Urinary bladder (tissue), 4 donors: ENCODE measurements around the gene MAPK8IP3. TPM values are rescaled to one million over a fixed set of nuclear protein-coding genes. Genes with fewer than 3 reads are reported as not detected.
"Not testable (repeated sequence)": the region's sequence is repeated elsewhere in the genome, so short reads cannot be mapped to it uniquely, and the experiment has no call there.

Experiments used
- DNase-seq: peaks from one replicate; pipeline ENCODE4 v3.0.0-alpha.2; 2015; ENCODE audit errors: extremely low spot score
- H3K27ac ChIP-seq: one replicate; pipeline ENCODE4 v1.5.1; 2013; ENCODE audit warnings: low read depth, mild to moderate bottlenecking, moderate library complexity
- H3K36me3 ChIP-seq: one replicate; pipeline ENCODE4 v1.6.1; 2013; ENCODE audit warnings: mild to moderate bottlenecking, moderate library complexity; ENCODE audit not compliant: insufficient read depth
- H3K4me1 ChIP-seq: one replicate; pipeline ENCODE4 v1.6.1; 2013; ENCODE audit warnings: mild to moderate bottlenecking, moderate library complexity; ENCODE audit not compliant: insufficient read depth
- H3K4me3 ChIP-seq: one replicate; pipeline ENCODE4 v1.5.1; 2013; ENCODE audit warnings: low read depth, low read length
- WGBS: extraction: QIAGEN DNeasy Blood & Tissue Kit; methylation state at CpG from one replicate; pipeline ENCODE4 v1.1.7; 2013; 5-methylcytosine and 5-hydroxymethylcytosine counted together
- polyA plus RNA-seq: library from polyadenylated mRNA; stranded (reverse); fragments of 200-250 nt; gene quantifications from one replicate; pipeline ENCODE4 v1.2.3, GENCODE V29; 2013
- total RNA-seq: library from RNA; depleted of rRNA; stranded (reverse); fragments of >200 nt; gene quantifications from one replicate; pipeline ENCODE4 v1.2.3, GENCODE V29; 2014
- donor health status: healthy with polysubstance abuse.
- donor health status: healthy.

The MAPK8IP3 gene
- total and polyA plus RNA-seq, 2 donors, result 36.8 to 47.0 TPM

DNA sequence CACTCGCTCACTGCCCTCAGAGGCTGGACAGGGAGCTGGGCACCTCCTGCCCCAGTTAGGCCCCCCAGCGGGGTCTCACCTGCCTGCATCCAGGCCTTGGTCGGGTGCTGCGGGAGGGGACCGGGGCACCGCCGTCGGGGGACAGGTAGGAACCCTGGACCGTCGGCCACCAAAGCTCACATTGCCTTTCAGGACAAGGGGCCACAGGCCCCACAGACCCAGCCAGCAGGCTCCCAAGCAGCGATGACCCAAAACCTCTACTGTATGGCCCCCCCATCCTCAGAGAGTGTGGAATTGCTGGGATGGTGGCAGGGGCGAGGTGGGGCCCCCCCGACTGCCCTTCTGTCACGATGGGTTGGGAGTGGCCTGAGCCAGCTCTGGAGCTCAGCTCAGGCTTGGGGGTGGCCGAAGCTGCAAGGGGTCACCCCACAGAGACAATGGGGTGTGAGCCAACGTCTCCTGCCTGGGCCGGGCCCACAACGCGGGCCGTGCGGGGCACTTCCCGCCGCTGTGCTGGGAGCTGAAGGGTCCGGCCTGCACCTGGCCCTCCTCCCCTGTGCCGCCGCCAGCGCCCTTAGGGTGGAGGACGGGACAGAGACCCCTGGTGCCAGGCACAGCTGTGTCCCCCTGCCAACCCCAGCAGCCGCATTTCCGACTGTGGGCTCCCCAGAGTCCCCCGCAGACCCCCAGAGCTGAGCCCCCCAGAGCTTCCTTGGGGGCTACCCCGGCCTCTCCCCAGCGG is 87.0 kb downstream of the MAPK8IP3 start:
- DNase-seq, result no peak
- Histone ChIP-seq H3K27ac (no peak overlapping the region), H3K36me3 (peaks cover 2% of the 10 kb centered on the region), H3K4me3 (no peak overlapping the region), H3K4me1 (no peaks in the 10 kb centered on the region)
- whole genome bisulfite sequencing, result 86% methylated on average over 33 of the region's 33 CpGs

DNA sequence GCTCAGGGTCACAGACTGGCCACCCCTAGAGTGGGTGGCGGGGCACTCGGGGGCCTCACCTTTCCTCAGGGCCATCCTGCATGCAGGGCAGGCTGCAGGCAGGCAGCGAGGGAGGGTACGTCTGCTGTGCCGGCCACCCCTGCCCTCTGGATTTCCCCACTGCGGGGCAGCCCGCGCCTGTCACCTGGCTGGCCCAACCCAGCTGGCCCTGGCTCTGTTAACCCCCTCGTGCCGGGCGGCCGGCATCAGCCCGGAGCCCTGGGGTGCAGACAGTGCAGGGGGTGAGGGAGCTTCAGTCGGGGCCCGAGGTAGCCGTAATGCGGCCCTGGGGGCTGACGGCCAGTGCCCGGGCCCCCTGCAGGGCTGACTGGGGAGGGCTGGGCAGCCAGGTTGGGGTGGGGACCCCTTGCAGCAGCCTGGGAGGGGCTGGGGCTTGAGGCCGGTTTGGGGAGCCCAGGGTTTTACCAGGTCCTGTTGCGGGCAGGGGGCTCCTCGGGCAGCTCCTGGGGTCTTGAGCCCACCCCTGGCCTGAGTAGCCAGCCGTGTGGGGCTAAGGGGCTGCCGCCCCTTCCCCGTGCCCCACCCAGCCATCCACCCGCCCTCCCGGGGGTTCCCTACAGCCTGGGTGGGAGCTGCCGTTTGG is 87.7 kb downstream of the MAPK8IP3 start, which contains the start of gene IGFALS:
Gene IGFALS, minus strand, starts transcription at position 128 of the 643 bp plus-strand sequence. Its CDS starts 53 bp downstream, at position 75.
- no peak within 1 kb of the TSS for H3K4me3 ChIP-seq
- WGBS, result 56% methylated on average over 28 of the region's 28 CpGs

DNA sequence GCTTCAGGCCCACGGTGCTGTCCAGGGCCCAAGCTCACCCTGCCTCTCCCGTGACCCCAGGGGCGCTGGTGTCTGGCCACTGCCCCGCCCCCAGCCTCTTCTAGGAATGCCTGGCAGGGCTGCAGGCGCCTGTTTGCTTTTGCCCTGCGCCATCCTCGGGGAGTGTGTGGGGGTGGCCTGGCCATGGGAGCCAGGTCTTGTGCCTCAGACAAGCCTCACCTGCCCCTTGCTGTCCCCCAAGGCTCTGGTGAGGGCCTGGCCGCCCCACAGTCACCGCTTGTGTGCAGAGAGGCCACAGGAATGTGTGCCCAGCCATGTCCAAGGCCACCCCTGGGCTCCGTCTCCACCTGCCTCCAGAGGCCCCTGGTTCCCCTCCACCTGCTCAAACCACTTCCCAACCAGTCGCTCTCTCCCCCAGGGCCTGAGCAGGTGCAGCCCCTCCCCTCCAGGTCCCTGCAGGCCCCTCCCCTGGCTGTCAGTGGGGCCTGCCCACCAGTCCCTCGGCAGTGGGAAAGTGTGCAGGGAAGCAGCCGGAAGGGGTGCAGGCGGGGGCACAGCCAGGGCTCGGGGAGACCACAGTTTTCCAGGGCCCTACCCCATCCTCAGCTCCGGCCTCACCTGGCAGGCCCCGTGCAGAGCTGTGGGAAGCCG is 88.4 kb downstream of the MAPK8IP3 start:
- 63% methylated on average over 18 of the region's 18 CpGs for WGBS
- no peak for DNase-seq

More for the DNA sequence above, 87.7 kb downstream of the MAPK8IP3 start, which contains the start of gene IGFALS:
- peaks cover 2% of the 10 kb centered on the region for H3K36me3 ChIP-seq
- no peak within 1 kb of the TSS for H3K27ac ChIP-seq
- no peaks in the 10 kb centered on the region for H3K4me1 ChIP-seq
- DNase-seq, result no peak

DNA sequence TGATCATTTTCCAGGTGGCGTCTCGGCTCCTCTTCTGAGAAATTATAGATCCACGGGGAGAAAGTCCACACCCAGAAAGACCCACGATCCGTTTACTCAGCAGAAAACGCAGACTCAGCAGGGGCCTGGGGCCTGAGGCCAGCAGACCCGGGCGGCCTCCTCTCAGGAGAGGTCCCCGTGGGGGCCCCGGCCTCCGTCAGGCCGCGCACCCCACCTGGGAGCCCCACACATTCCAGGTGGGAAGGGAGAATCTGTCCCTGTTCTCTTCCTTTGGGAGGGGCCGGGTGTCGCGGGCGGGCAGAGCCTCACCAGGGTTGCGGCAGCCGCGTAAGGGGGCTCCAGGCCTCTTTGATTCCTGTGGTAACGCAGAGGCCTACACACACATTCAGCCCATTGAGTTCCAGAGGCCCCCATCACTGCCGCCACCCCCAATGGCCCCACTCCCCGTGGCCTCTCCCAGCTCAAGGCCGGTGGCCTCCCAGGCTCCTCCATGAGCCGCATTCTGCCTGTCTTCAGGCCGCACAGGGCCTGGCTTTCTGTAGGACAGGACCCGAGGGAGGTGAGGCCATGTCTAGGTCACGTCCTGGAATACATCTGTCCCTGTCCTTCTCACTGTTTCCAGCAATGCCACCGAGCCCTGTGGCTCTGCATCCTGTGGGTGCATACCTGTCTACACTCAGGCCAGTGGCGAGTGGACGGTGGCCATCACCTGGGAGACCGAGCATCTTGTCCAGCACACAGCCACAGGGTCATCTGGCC is 89.1 kb downstream of the MAPK8IP3 start:
- peaks cover 2% of the 10 kb centered on the region for H3K36me3 ChIP-seq
- H3K27ac ChIP-seq, result no peak overlapping the region
- no peaks in the 10 kb centered on the region for H3K4me1 ChIP-seq
- 81% methylated on average over 32 of the region's 32 CpGs for WGBS
- DNase-seq, result no peak
- no peak overlapping the region for H3K4me3 ChIP-seq

More for the DNA sequence above, 88.4 kb downstream of the MAPK8IP3 start:
- H3K4me3 ChIP-seq, result no peak overlapping the region
- peaks cover 2% of the 10 kb centered on the region for H3K36me3 ChIP-seq
- no peaks in the 10 kb centered on the region for H3K4me1 ChIP-seq
- H3K27ac ChIP-seq, result no peak overlapping the region

DNA sequence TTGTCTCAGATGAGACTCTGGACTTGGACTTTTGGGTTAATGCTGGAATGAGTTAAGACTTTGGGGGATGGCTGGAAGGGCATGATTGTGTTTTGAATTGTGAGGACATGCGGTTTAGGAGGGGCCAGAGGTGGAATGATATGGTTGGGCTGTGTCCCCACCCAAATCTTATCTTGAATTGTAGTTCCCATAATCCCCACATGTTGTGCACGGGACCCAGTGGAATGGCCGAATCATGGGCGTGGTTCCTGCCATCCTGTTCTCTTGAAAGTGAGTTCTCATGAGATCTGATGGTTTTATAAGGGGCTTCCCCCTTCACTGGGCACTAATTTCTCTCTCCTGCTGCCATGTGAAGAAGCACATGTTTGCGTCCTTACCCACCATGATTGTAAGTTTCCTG is 93.3 kb downstream of the MAPK8IP3 start:
- WGBS, result 81% methylated on average over 5 of the region's 5 CpGs
- not testable (repeated sequence) for H3K4me1 ChIP-seq, H3K27ac ChIP-seq, H3K4me3 ChIP-seq, H3K36me3 ChIP-seq, DNase-seq

DNA sequence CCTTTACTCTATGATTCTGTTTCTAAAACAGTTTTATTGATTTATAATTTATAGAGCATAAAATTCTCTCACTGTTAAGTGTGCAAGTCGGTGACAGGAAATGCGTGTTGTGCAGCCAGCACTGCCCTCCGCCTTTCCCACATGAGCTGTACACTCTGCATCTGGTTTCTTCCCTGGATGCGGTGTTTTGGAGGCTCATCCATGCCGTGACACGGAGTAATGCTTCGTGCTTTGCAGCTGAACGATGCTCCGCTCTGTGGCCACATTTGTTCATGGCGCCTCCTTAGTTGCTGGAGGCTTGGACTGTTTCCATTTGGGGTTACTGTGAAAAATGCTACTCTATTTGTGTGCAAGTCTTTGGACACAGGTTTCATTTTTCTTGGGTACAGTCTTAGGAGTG is 94.7 kb downstream of the MAPK8IP3 start:
- 64% methylated on average over 10 of the region's 10 CpGs for WGBS
- Histone ChIP-seq H3K4me1 (no peaks in the 10 kb centered on the region), H3K36me3 (no peaks in the 10 kb centered on the region), H3K4me3 (no peak overlapping the region), H3K27ac (no peak overlapping the region)
- no peak for DNase-seq

DNA sequence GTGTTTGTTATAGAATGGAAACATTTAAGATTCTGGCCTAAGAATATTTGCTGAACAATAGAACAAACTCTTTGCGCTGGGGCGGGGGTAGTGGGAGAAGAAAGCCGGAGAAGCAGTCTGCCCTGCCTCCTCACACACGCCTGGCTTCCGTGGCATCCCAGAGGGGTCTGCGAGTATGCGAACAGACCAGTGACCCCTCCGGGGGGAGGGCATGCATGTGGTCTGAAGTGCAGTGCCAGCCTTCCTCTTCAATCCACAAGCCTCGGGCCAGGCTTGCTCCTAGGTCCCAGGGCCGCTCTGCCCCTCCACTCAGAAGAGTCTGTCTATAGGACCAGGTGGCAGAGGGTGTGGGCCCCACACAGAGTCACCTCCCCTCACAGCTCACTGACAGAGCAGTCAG is 101.6 kb downstream of the MAPK8IP3 start:
- no peak for DNase-seq
- no peaks in the 10 kb centered on the region for H3K4me1 ChIP-seq
- no peaks in the 10 kb centered on the region for H3K36me3 ChIP-seq
- 87% methylated on average over 10 of the region's 10 CpGs for WGBS
- no peak overlapping the region for H3K4me3 ChIP-seq
- no peak overlapping the region for H3K27ac ChIP-seq

DNA sequence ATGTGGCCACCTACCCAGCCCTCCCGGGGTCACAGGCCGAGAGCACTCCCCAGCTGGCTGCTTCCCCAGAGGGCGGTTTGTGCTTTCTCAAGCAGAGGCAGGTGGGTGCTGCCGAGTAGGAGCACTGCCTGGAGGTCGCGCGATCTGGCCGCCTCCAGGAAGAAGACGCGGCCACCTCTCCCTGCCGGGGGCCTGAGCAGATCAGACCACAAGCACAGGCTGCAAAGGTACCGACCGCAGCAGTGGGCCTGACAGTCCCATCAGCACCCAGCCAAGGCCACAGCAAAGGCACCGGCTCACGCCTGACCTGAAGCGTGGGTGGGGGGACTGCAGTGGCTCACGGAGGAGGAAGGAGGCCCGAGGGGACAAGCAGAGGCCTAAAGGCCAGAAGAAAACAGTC is 102.7 kb downstream of the MAPK8IP3 start:
- DNase-seq, result no peak
- no peak overlapping the region for H3K27ac ChIP-seq
- no peak overlapping the region for H3K4me3 ChIP-seq
- H3K36me3 ChIP-seq, result no peaks in the 10 kb centered on the region
- WGBS, result 80% methylated on average over 18 of the region's 18 CpGs
- H3K4me1 ChIP-seq, result no peaks in the 10 kb centered on the region

DNA sequence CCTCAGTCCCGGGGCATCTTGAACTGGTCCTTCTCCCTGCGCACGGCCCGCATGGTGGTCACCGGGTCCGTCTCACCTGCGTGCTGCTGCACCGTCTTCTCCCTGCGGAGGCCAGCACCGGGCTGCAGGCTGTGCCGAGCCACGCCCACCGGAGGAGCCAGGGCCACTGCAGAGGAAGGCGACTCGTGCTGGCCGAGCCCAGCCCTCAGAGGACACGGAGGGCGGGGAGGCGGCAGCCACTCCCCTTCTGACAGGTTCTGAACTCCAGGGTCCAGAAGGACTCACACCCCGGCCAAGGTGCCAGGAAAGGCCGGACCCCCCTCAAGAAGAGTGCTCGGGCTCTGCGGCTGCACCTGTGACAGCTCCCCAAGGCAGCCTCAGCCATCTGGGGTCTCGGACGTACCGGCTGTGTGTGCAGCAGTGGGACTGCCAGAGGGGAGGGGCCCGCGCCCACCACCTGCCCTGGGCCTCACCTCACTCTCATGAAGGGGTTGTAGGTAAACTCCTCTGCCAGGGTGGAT is 103.3 kb downstream of the MAPK8IP3 start:
- Histone ChIP-seq H3K27ac (no peak overlapping the region), H3K36me3 (no peaks in the 10 kb centered on the region), H3K4me3 (no peak overlapping the region), H3K4me1 (no peaks in the 10 kb centered on the region)
- 68% methylated on average over 28 of the region's 28 CpGs for WGBS
- no peak for DNase-seq

DNA sequence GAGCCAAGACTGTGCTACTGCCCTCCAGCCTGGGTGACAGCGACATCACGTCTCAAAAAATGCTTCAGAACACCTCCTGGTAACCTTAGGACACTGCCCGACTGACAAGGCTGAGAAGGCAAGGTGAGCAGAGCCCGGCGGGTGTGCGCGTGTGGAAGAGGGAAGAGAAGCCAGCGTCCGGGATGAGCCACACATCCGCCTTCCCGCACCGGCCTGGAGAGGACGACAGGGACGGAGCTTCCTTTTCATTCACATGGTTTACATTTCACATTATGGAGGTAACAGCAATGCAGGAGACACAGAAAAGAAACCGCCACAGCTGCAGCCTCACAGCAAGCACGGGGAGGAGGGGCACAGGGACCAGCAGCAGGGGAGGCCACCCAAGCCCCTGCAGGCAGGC is 104.1 kb downstream of the MAPK8IP3 start:
- H3K4me1 ChIP-seq, result no peaks in the 10 kb centered on the region
- 93% methylated on average over 16 of the region's 16 CpGs for WGBS
- H3K36me3 ChIP-seq, result no peaks in the 10 kb centered on the region

DNA sequence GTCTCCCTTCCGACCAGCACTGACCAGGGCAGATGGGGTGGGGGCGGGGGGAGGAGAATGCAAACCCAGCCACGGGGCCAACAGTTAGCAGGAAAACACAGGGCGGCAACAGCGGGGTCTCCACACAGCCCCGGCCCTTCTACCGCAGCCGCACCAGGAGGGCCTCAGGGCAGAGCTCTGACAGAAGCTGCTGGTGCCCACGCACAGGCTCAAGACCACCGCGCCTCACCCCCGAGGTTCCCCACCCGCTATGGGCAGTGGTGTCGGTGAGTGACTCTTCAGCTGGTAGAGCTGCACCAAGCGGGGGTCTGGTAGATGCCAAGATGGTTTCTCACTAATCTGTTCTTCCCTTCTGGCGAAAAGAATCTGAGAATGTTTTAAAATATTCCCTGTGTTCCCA is 104.5 kb downstream of the MAPK8IP3 start:
- Histone ChIP-seq H3K36me3 (no peaks in the 10 kb centered on the region), H3K4me3 (no peak overlapping the region), H3K4me1 (no peaks in the 10 kb centered on the region), H3K27ac (no peak overlapping the region)
- DNase-seq, result no peak
- 93% methylated on average over 16 of the region's 16 CpGs for WGBS

More for the DNA sequence above, 104.1 kb downstream of the MAPK8IP3 start:
- Histone ChIP-seq H3K4me3 (no peak overlapping the region), H3K27ac (no peak overlapping the region)
- DNase-seq, result no peak

DNA sequence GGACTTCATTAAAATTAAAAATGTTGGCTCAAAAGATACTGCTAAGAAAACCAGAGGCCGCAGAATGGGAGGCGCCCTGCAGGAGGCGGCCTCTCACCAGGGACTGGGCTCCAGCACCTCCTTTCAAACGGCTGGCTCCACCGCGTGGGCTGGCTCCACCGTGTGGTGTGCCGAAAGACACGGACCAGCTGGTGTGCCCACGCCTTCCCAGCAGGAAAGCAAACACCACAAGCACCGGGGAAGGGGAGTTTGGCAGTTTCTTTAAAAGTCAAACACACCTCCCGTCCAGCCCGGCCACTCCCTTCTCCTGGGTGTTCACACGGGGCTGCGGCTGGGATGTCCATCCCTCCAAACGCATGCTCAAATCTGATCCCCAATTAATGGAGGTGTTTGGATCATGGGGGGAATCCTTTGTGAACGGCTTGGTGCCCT is 106.8 kb downstream of the MAPK8IP3 start:
- Histone ChIP-seq H3K4me3 (no peak overlapping the region), H3K36me3 (peaks cover 6% of the 10 kb centered on the region), H3K27ac (no peak overlapping the region), H3K4me1 (no peaks in the 10 kb centered on the region)
- WGBS, result 12% methylated on average over 17 of the region's 17 CpGs
- peak; percentile 25 for DNase-seq

DNA sequence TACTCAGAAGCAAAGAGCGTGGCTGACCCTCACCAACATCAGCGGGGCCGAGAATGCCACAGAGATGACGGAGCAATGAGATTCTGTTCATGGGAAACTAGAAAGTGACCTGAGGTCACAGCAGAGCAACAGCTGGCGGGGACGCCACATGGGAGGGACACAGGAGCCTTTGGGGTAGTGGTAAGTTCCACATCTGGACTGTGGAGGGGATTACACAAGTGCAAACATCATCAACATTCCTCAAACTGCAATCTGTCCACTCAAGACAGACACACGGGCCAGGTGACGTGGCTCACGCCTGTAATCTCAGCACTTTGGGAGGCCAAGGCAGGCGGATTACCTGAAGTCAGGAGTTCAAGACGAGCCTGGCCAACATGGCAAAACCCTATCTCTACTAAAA is 109.5 kb downstream of the MAPK8IP3 start:
- 91% methylated on average over 11 of the region's 11 CpGs for WGBS
- Histone ChIP-seq H3K27ac (no peak overlapping the region), H3K36me3 (peaks cover 8% of the 10 kb centered on the region), H3K4me1 (no peaks in the 10 kb centered on the region), H3K4me3 (no peak overlapping the region)
- DNase-seq, result no peak
